ENCODE results near the gene SLC25A43. TPM values are rescaled to one million over a fixed set of nuclear protein-coding genes. Genes with fewer than 3 reads are reported as not detected.

The SLC25A43 gene
- total and polyA plus RNA-seq, 2 experiments from 2014 or later = 8.7 to 8.9 TPM

DNA sequence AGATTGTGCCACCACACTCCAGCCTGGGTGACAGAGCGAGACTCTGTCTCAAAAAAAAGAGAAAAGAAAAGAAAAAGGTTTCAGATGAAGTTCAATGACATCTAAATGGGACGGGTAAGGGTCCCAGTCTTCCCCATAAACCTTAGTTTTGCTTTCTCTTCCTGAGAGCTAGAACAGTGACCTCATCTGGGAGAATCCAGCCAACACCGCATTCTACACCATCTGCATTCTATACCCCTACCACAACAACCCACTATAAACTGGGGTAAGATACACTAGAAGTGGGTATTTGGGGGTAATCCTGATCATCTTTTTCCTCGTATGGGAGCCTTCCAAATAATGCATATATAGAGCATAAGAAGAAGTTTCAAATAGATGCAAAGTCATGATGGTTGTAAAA, 18.2 kb downstream of the SLC25A43 start:
- no peaks in the 10 kb centered on the region for H3K79me2 ChIP-seq (replicated peaks; ENCODE audit: insufficient read depth)
- H3K4me1 ChIP-seq (ENCODE audit: insufficient read depth) = peaks cover 3% of the 10 kb centered on the region; the same call in 1 of the 2 replicates
- H3K9me3 Mint-ChIP-seq = no peaks in the 10 kb centered on the region
- ATAC-seq = peak; percentile 52
- H3K36me3 Mint-ChIP-seq (ENCODE audit: low read depth) = no peaks in the 10 kb centered on the region
- H3K4me3 ChIP-seq = no peak overlapping the region
- no peak overlapping the region for H2AFZ ChIP-seq
- H3K27ac Mint-ChIP-seq = no peak overlapping the region
- no peaks in the 10 kb centered on the region for H3K27me3 ChIP-seq (ENCODE audit: insufficient read depth)
- no peak overlapping the region for H3K27ac ChIP-seq (ENCODE audit: low read depth)
- H3K4me3 Mint-ChIP-seq = no peak overlapping the region
- DNase-seq (ENCODE audit: low spot score) = no peak
- H3F3A ChIP-seq (replicated peaks; ENCODE audit: low read depth) = no peaks in the 10 kb centered on the region
- TF ChIP-seq ZNF114 (CRISPR knock-in tag; IDR thresholded peaks at IDR 0.05) = no peak
- TF ChIP-seq CTCF (conservative IDR thresholded peaks at IDR 0.05; ENCODE audit: low read depth in 2 of 2) = peak in 1 of 2 experiments; percentile 37; a peak in 2 of 4 replicates
- H3K36me3 ChIP-seq (ENCODE audit: insufficient read depth) = no peaks in the 10 kb centered on the region; the same call in 1 of the 2 replicates
- H3K9me2 ChIP-seq (ENCODE audit: insufficient read depth) = no peaks in the 10 kb centered on the region
- peaks cover 2% of the 10 kb centered on the region for H3K27me3 Mint-ChIP-seq (ENCODE audit: insufficient read depth, low read depth, poor library complexity)
- H3K4me1 Mint-ChIP-seq = peaks cover 17% of the 10 kb centered on the region
- no peaks in the 10 kb centered on the region for H4K20me1 ChIP-seq (replicated peaks; ENCODE audit: insufficient read depth)
- H3K4me2 ChIP-seq = no peak overlapping the region

- no peaks in the 10 kb centered on the region for H3F3A ChIP-seq (replicated peaks; ENCODE audit: low read depth)
- H3K9me3 Mint-ChIP-seq = no peaks in the 10 kb centered on the region
- no peaks in the 10 kb centered on the region for H4K20me1 ChIP-seq (replicated peaks; ENCODE audit: insufficient read depth)
- H3K36me3 Mint-ChIP-seq (ENCODE audit: low read depth) = no peaks in the 10 kb centered on the region
- no peaks in the 10 kb centered on the region; the same call in 1 of the 2 replicates for H3K36me3 ChIP-seq (ENCODE audit: insufficient read depth)
- no peak overlapping the region for H3K4me2 ChIP-seq
- ATAC-seq (peak; percentile 61), DNase-seq (ENCODE audit: low spot score) (no peak)
- H2AFZ ChIP-seq = no peak overlapping the region
- H3K4me3 Mint-ChIP-seq = no peak overlapping the region
- no peaks in the 10 kb centered on the region for H3K9me2 ChIP-seq (ENCODE audit: insufficient read depth)
- no peak overlapping the region for H3K27ac ChIP-seq (ENCODE audit: low read depth)
- peaks cover 3% of the 10 kb centered on the region; the same call in 1 of the 2 replicates for H3K4me1 ChIP-seq (ENCODE audit: insufficient read depth)
- H3K27me3 ChIP-seq (ENCODE audit: insufficient read depth) = no peaks in the 10 kb centered on the region
- TF ChIP-seq CTCF (conservative IDR thresholded peaks at IDR 0.05; ENCODE audit: low read depth in 2 of 2) (peak; percentile 26 to 60; a peak in 3 of 4 replicates), POLR2AphosphoS5 (IDR thresholded peaks at IDR 0.05; ENCODE audit: low read depth) (no peak)
- peaks cover 17% of the 10 kb centered on the region for H3K4me1 Mint-ChIP-seq
- H3K27ac Mint-ChIP-seq = no peak overlapping the region
- no peaks in the 10 kb centered on the region for H3K79me2 ChIP-seq (replicated peaks; ENCODE audit: insufficient read depth)
- H3K4me3 ChIP-seq = no peak overlapping the region
- H3K27me3 Mint-ChIP-seq (ENCODE audit: insufficient read depth, low read depth, poor library complexity) = peaks cover 2% of the 10 kb centered on the region
Measured at GRCh38 chrX:119417842-119418241, 18.7 kb downstream of the SLC25A43 start.

GRCh38 chrX:119419146-119419545, 20.0 kb downstream of the SLC25A43 start:
- H3K27me3 ChIP-seq (ENCODE audit: insufficient read depth) = no peaks in the 10 kb centered on the region
- no peaks in the 10 kb centered on the region for H3K79me2 ChIP-seq (replicated peaks; ENCODE audit: insufficient read depth)
- Mint-ChIP-seq H3K27me3 (ENCODE audit: insufficient read depth, low read depth, poor library complexity) (peaks cover 2% of the 10 kb centered on the region), H3K36me3 (ENCODE audit: low read depth) (no peaks in the 10 kb centered on the region), H3K9me3 (no peaks in the 10 kb centered on the region), H3K27ac (no peak overlapping the region), H3K4me1 (peaks cover 17% of the 10 kb centered on the region), H3K4me3 (no peak overlapping the region)
- no peak overlapping the region for H3K27ac ChIP-seq (ENCODE audit: low read depth)
- no peaks in the 10 kb centered on the region for H3K9me2 ChIP-seq (ENCODE audit: insufficient read depth)
- no peaks in the 10 kb centered on the region for H4K20me1 ChIP-seq (replicated peaks; ENCODE audit: insufficient read depth)
- H2AFZ ChIP-seq = no peak overlapping the region
- H3F3A ChIP-seq (replicated peaks; ENCODE audit: low read depth) = no peaks in the 10 kb centered on the region
- no peak overlapping the region for H3K4me2 ChIP-seq
- ATAC-seq (no peak), DNase-seq (ENCODE audit: low spot score) (no peak)
- H3K4me1 ChIP-seq (ENCODE audit: insufficient read depth) = peaks cover 3% of the 10 kb centered on the region; the same call in 1 of the 2 replicates
- H3K4me3 ChIP-seq = no peak overlapping the region
- H3K36me3 ChIP-seq (ENCODE audit: insufficient read depth) = no peaks in the 10 kb centered on the region
- no peak for TF ChIP-seq EZH2 (IDR thresholded peaks at IDR 0.05; ENCODE audit: low read depth, unreplicated experiment)
- no peak for TF ChIP-seq REST (IDR thresholded peaks at IDR 0.05; ENCODE audit: unreplicated experiment)
